ENCODE results near the gene PMVK.
"Not testable (repeated sequence)": the region's sequence is repeated elsewhere in the genome, so short reads cannot be mapped to it uniquely, and the experiment has no call there.

PMVK gene

DNA sequence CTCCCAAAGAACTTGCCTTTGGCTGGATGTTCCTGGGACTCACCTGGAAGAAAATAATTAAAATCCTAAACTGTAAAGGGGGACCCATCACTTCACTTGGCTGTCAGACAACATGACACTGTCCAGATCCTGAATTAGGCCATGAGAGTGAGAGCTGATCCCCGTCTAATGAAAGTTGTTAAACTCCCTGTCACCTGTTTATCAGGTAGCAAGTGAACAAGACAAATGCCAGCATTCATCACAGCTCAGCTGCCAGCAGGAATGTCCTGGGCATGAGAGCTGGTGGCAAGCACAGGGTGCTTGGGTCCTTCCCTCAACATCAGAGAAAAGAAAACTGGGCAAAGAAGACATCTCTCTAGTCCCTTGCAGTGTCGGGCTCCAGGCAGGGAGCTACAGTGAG is 23.8 kb downstream of the PMVK start:
- no peak for DNase-seq

DNA sequence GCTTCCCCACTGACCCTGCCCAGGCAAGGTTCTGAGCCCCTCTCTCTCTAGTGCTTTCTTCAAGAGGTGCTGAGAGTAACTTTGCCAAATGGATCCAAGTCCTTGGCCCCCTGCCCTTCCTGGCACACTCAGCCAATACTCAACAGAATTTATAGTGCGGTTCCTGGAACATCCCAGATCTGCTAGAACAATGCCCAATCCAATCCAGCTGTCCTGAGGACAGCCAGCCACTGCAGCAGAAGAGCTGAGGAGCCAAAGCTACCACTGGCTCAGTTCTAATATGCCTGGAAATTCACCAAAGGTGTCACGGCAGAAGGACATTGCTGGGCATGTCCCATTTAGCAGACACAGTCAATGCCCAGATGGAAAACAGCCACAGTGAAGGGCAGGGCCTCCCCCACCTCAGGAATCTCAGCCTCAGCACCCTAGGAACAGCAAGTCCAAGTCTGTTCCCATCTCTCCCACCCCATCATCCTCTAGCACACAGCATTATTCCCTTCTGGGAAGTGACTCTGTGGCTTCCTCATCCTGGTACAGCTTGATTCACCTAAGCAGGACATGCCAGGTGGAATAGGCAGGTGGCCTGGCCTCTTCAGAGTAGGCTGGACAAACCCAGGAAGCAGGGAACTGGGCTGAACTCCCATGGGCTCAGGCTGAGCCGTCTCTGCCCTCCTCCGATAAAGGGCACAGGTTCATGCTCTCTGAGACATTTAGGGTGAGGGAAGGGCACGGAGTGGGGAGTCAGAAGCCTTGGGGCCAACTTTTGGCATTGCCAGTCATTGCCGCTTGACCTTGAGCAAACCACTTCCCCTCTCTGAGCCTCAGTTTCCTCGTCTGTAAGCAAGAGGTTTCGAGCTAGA is 24.6 kb downstream of the PMVK start:
- no peak for DNase-seq

DNA sequence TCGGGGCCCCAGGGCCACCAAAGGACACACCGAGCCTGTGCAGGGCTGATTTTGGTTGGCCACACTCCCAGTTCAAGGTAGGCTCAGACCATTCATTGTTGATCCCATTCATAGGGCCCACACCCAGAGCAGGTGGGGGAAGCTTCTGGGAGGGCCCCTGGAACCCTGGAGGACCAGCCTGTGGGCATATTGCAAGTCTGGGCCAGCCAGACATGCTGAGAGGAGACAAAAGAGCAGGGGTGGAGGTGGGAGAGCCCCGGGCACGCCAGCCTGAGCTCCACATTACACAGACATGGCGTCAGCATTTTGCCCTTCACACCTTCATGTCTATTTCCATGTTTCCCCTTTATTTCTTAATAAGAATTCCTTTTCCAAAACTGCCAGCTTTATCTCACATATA is 25.7 kb downstream of the PMVK start:
- DNase-seq, result no peak

DNA sequence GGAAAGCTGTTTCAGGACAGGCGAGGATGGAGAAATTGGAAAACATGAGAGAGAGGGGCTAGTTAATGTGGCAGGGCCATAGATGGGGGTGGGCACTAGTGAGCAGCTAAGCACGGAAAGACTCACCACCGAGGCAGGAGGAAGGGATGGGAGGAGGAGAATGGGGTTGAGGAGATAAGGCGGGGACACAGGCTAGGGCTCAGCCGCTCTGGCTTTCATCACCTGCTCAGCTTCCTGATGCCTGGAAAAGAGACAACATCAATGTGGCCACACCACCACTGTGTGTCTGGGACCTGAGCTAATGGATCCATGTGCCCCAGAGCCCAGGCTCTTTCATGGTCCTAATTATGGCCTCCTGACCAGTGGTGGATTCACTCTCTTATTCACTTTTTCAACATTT is 27.6 kb downstream of the PMVK start:
- DNase-seq, result no peak

DNA sequence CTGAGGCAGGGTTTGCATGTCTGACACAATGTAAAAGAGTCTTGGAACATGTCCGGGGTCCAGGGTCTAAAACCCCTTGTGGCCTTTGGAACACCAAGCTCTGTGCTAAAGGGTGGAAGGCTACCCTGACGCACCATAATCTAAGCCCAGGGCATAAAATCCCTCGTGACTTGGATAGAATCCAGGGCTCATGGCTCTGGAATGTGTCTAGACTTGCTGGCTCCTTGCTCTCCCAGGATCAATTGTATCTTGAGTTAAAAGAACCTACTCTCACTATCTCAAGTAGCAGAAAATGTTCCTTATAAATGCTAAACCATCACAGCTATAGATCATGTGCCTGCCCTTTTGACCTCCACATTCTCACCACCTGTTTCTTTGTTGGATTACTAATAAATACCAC is 28.4 kb downstream of the PMVK start:
- not testable (repeated sequence) for DNase-seq

DNA sequence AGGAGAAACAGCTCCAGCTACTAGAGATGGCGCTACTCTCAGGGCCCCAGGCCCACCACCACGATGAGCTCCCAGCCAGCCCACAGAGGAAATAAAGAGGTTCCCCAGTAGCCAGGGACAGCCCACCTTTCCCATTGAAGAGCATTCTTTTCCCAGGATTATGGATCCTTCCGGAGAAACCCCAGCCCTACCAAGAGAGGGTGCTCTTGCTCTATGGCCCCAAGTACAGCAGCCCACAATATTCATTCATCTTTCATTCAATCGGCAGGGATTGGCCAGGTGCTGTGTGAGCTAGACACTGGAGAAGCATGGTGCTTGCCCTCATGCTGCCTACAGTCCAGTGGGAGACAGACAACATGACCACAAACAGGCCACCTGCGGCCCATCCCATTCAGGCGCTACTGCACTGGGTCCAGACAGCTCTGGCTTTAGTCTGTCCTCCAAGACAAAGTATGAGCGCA is 29.9 kb downstream of the PMVK start:
- DNase-seq, result no peak

DNA sequence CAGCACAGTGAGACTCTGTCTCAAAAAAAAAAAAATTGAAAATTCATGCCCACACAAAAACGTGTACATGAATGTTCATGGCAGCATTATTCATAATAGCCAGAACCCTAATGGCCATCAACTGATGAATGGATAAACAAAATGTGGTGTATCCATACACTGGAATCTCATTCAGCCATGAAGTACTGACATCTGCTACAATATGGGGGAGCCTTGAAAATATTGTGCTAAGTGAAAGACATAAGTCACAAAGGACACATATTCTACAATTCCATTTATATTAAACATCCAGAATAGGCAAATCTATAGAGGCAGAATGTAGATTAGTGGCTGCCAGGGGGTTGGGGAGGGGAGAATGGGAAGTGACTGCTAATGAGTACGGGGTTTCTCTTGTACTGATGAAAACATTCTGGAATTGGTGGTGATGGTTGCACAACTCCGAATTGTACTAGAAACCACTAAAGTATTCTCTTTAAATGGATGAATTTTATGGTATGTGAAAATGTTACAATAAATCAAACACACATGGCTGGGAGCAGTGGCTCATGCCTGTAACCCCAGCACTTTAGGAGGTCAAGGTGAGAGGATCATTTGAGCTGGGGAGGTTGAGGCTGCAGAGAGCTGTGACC is 33.5 kb downstream of the PMVK start:
- DNase-seq, result no peak

DNA sequence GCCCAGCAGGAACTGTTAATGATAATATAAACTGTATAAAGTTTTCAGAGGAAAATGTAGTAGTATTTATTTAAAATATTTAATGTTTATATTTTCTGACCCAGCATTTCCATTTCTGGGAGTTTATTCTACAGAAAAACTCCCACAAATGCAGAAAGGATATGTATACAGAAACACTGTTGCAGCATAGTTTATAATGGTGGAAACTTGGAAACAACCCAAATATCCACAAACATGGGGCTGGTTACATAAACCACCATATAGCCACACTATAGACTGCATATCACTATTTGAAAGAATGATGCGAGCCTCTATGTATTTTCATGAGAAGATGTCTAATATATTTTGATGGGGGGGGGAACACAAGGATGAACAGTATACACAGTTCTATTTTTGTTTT is 34.9 kb downstream of the PMVK start:
- DNase-seq, result no peak

DNA sequence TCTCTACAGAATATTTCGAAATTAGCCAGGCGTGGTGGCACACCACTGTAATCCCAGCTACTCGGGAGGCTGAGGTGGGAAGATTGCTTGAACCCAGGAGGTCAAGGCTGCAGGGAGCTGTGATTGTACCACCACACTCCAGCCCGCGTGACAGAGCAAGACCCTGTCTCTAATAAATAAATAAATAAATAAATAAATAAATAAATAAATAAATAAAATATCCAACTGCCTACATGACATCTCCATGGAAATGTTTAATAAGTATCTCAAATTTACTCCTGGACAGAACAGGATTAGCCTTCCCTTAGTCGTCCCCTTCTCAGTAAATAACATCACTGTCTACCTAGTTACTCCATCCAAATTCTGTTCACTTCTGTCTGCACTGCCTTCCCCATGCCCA is 37.5 kb downstream of the PMVK start:
- no peak for DNase-seq

DNA sequence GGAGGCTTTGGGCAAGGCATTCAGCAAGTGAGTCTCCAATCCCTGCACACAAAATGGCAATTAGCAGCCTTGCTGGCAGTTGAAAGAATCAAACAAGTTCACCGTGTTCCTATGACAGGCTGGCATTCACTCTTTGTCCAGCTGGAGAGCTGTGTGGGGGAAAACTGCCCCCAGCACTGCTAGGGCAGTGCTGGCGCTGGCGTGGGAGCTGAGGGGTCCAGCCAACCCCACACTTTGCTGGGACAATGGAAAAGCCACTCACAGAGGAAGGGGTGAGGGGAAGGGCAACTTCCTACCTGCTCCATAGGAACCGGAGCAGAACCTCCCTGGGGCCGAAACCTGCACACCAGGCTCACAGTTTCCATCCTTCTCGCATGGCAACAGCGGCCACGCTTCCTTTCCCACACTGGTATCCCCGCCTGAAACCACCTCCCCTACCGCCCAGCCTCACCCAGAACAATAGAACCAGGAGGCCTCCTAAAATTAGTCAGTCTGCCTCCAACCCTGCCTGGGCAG is 39.7 kb downstream of the PMVK start:
- no peak for DNase-seq

DNA sequence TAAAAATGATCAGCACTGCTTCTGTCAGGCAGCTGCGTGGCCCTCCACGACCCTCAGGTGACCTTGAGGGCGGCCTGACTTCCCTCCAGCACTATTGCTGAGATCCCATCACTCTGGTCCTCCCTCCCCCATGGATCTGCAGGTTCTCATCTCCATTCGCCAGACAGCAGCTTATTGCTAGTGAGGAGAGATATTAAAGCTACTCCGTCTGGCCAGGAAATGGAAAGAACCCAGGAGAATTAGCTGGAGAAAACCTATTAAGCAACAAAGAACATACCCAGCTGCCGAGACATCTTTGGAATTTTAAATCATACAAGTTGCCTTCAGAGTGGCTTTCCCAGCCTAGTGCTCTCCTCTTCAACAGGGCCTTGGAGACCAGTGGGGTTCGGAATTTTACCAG is 40.7 kb downstream of the PMVK start:
- no peak for DNase-seq

DNA sequence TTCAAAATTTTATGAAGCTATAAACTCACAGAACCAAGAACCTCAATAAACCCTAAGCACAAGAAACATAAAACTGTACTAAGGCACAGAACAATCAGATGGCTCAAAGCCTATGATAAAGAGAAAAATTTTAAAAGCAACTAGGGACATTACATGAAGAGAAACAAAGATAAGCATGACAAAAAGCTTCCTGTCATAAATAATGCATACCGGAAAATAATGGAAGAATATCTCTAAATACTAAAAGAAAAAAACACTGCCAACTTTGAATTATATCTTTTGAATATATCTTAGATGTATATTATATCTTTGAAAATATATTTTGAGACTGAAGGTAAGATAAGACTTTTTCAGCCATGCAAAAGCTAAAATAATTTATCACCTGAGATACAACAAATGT is 45.1 kb downstream of the PMVK start:
- no peak for DNase-seq

DNA sequence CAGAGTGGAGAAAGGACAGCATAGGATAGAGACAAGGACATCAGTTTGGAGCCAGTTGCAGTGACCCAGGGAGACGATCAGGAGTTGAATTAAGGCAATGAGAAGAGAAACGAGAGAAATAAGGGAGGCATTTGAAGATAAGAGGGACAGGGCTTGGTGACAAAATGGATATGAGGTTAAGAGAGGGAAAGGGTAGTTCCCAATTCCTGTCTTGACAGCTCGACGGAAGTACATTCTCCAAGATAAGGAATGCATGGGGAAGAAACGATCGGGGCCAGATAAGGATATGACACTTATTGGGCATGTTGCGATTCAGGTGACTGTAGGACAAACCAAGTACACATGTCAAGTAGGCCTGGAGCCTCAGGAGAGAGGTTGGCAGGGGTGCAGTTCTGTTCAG is 47.8 kb downstream of the PMVK start:
- DNase-seq, result no peak

DNA sequence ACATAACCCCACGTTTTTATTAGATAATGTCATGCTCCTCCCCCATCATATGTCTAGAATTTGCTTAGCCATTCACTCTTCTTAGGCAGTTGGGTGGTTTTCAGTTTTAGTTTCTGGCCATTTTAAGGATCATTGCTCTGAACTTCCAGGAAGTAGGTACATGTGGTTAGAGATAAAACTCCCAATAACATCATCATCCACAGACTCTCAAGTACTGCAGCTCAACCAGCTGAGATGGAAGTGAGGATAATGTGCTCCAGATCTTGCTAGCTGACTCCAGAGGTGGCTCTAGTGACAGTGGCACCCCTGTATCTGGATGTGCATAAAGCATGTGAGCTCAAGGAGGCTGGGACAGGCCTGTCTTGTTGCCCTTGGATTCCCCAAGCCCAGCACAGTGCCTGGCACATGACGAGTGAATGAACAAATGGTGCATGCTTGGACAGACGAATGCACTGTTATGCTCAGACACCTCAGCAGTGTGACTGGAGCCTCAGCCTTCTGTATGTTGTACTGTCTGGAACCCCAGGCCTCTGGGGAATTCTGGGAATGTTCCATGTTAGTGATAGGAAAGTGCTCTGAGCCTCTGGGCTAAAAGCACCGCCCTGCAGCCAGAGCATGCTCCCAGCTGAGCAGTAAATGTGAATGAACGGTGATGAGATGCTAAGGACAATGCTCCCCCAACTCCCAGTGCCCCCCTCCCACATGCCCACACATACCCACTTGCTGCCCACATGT is 50.1 kb downstream of the PMVK start:
- no peak for DNase-seq

DNA sequence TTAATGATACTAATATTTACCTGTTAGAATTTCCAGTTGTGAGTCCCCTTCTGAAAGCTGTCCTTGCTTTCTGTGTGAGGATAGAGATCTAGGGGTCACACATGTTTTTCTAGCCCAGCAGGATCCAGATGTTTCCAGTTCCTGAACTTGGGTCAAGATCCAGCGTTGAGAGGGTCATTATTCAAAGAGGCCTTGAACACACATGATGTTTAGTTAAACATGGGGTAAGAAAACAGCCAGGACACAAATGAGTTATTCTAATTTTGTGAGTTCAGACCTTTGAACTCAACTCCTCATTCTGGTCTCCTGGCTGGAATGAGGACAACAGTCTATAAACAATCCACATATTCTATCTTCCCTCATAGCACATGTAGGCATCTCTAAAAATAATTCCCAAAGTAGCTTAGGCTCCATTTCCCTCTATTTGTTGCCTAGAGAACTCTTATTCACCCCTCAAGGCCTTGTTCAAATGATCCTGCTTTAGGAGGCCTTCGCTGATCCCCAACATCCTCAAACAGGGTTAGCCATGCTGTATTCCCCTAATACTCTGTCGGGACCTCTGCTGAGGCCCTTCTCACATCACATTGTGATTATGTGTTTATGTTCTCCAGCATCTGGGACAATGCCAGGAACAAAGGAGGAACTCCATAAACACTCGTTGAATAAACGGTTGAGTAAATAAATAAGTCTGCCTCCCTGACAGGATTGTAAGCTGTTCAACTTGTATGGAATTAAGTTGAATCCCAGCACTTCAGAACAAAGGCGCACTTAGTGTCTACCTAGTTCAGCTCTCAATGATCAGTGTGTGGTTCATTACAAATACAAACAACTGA is 51.4 kb downstream of the PMVK start:
- DNase-seq, result no peak

DNA sequence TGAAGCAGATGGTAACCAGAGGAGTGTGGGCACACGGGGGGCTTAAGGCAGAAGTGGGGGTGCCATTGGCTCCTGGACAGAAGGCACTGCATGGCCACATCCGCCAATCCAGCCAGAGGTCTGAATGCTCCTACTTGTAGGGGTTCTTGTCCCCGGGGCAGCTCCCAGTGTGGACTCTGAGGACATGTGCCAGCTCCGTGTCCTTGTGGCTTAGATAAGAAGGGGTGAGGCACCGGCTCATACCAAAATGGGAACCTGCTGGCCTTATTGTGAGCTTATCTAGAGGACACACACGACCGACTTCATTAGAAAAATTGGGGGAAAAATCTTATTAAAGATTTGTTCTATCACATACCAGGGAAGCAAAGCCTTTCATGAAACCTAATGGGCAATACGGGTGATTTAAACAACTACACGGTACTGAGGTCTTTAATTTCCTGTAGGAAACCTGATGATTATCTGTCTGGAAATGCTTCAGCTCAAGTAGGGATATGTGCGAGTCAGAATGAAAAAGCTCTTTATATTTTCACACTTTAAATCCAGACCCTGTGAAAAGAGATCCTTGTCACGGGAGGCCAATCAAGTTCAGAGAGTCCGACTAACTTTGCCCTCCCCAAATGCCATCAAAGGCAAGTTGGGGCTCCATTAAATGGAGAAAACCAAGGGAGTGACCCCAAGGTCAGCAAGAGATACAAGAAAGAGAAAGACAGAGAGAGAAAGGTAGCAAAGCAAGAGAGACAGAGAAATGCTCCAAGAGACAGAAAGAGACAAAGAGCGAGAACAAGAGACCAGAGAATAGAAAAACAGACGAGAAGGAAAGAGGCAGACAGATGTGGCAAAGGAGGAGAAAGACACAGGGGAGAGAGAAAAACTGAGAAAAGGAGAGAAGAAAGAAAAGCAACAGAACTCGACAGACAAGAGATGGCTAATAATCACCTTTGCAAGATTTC is 52.3 kb downstream of the PMVK start:
- no peak for DNase-seq

DNA sequence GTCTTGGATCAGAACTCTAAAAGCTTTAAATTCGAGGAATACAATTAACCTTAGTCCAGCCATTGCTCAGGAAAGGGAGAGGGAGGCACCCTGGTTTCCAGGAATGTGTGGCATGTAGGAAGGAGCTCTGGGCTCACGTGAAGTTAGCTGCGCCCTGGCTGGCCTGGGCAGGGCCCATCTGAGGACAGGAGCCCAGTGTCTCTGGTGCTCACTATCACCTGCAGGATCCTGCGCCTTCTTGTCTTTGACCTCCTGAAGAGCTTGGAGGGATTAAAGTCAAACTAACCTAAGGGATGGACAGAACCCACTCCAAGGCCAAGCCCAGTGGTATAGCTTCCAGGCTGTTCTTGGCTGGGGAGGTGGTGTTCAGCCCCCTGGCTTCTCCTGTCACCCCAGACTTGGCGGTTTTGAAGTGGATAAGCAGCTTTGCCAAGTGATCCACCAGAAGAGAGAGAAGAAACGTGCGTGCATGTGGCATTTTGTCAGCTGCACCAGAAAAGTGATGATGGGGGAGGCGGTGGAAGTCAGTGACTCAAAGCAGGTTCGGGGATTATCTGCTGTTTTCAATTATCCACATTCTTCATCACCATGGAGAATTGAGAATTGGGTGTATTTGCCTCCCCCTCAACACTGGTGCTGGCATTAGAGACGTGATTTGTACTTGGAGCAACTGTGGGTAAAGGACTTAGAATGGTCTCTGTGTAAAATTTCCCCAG is 54.5 kb downstream of the PMVK start:
- no peak for DNase-seq

DNA sequence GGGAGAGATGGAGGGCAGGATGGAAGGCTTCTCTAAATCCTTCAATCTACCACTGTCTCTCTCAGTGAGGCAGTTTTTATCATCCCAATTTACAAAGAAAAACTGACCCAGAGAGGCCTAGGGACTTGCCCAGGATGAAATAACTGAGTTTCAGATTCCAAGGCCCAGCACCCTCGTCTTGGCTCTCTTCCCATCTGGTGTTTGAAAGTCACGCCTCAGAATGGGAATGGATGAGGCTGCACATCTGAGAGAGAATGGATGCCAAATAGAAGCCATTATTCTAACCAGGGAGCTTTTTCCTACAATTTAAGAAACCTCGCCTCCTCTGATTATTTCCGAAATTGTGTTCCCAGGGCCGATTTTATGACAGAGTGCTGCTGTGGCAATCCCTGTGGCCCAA is 55.8 kb downstream of the PMVK start:
- no peak for DNase-seq

DNA sequence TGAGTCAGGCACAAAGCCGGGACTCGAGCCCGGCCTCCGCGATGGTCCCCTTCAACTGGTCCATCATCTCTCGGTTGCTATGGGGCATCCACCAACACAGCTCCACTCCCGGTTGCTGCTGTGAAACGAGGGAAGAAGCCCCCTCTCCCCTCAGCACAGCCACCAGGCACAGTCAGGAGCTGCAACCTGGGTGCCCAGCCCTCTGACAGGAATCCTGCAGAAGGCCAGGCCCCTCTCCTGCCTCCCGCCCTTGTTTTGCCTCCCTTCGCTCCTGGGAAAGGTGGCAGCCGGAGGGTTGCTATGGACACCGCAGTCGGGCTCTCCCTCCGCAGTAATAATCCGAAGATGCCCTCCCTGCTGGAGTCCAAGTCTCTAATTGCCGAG is 57.5 kb downstream of the PMVK start:
- DNase-seq, result no peak

DNA sequence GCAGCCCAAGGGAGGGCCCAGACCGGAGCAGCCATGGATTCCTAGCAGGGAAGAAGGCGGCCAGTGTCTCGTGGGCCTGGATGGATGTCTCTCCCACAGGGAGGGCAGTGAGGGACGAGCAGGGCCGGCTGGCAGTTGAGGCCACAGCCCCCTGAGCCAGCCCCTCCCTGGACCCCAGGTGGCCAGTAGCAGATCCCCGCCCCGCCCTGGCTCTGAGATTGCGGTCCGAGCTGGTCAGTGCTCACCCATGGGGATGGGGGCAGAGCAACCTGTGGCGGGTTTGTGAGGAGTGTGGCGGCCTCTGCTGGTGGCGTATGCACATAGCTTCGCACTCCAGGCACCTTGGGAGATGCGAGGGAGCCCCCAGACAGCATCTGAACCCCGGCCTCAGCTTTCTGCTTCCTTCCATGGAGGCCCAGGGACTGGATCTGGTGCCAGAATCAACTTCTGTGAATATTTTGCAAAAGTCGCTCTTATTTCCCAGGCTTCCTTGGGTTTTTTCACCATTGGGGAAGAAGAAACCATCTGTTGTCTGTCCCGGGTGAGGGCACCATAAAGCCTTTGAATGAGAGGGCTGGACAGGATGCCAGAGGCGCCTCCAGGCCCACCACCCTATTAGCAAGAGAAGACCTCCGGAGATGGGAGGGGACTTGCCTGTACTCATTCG is 58.0 kb downstream of the PMVK start:
- DNase-seq, result peak; percentile 47
